Measurements from ENCODE around the gene TUBGCP6.

TUBGCP6 gene

GRCh38 chr22:50194037-50194805 lies 50.6 kb downstream of the TUBGCP6 start:
- H3K27ac ChIP-seq = no peak overlapping the region
- no peak overlapping the region for H2AFZ ChIP-seq
- H3K36me3 ChIP-seq (ENCODE audit: control insufficient read depth, insufficient read depth, low read length) = no peaks in the 10 kb centered on the region
- no peaks in the 10 kb centered on the region for H3K27me3 ChIP-seq (ENCODE audit: control insufficient read depth, insufficient read depth, low read length)
- no peak overlapping the region for H3K4me3 ChIP-seq (ENCODE audit: low read depth, low read length)
- H3K4me2 ChIP-seq (ENCODE audit: low read length) = no peak overlapping the region
- H3K4me1 ChIP-seq = peaks cover 3% of the 10 kb centered on the region
- no peak overlapping the region for H3K9ac ChIP-seq
- H3K9me3 ChIP-seq (ENCODE audit: control insufficient read depth, low read length) = no peaks in the 10 kb centered on the region
- no peaks in the 10 kb centered on the region for H3K79me2 ChIP-seq
- no peak for TF ChIP-seq CTCF (IDR thresholded peaks at IDR 0.05)

GRCh38 chr22:50193621-50194020 lies 51.2 kb downstream of the TUBGCP6 start:
- no peaks in the 10 kb centered on the region for H3K36me3 ChIP-seq (ENCODE audit: control insufficient read depth, insufficient read depth, low read length)
- no peaks in the 10 kb centered on the region for H3K27me3 ChIP-seq (ENCODE audit: control insufficient read depth, insufficient read depth, low read length)

GRCh38 chr22:50192436-50193204 lies 52.2 kb downstream of the TUBGCP6 start:
- TF ChIP-seq CTCF (IDR thresholded peaks at IDR 0.05) = no peak
- no peaks in the 10 kb centered on the region for H3K27me3 ChIP-seq (ENCODE audit: control insufficient read depth, insufficient read depth, low read length)
- H2AFZ ChIP-seq = no peak overlapping the region
- H3K4me3 ChIP-seq (ENCODE audit: low read depth, low read length) = no peak overlapping the region
- H3K4me1 ChIP-seq = peaks cover 3% of the 10 kb centered on the region
- H3K79me2 ChIP-seq = no peaks in the 10 kb centered on the region
- no peak overlapping the region for H3K9ac ChIP-seq
- no peaks in the 10 kb centered on the region for H3K9me3 ChIP-seq (ENCODE audit: control insufficient read depth, low read length)
- no peaks in the 10 kb centered on the region for H3K36me3 ChIP-seq (ENCODE audit: control insufficient read depth, insufficient read depth, low read length)
- no peak overlapping the region for H3K27ac ChIP-seq
- no peak overlapping the region for H3K4me2 ChIP-seq (ENCODE audit: low read length)

More at GRCh38 chr22:50193621-50194020, 51.2 kb downstream of the TUBGCP6 start:
- H3K27ac ChIP-seq = no peak overlapping the region
- no peaks in the 10 kb centered on the region for H3K79me2 ChIP-seq
- no peak overlapping the region for H2AFZ ChIP-seq
- TF ChIP-seq CTCF (IDR thresholded peaks at IDR 0.05) = no peak
- no peak overlapping the region for H3K9ac ChIP-seq
- H3K9me3 ChIP-seq (ENCODE audit: control insufficient read depth, low read length) = no peaks in the 10 kb centered on the region
- no peak overlapping the region for H3K4me2 ChIP-seq (ENCODE audit: low read length)
- no peak overlapping the region for H3K4me3 ChIP-seq (ENCODE audit: low read depth, low read length)
- H3K4me1 ChIP-seq = peaks cover 3% of the 10 kb centered on the region

GRCh38 chr22:50190941-50191741 lies 53.7 kb downstream of the TUBGCP6 start:
- Histone ChIP-seq H3K27me3 (ENCODE audit: control insufficient read depth, insufficient read depth, low read length) (no peaks in the 10 kb centered on the region), H3K79me2 (no peaks in the 10 kb centered on the region), H3K4me2 (ENCODE audit: low read length) (peak overlapping the region; percentile 91), H2AFZ (no peak overlapping the region), H3K27ac (peak overlapping the region; percentile 60), H3K4me1 (peaks cover 3% of the 10 kb centered on the region), H3K9me3 (ENCODE audit: control insufficient read depth, low read length) (no peaks in the 10 kb centered on the region), H3K4me3 (ENCODE audit: low read depth, low read length) (peak overlapping the region; percentile 55), H3K36me3 (ENCODE audit: control insufficient read depth, insufficient read depth, low read length) (no peaks in the 10 kb centered on the region), H3K9ac (no peak overlapping the region)
- TF ChIP-seq CTCF (IDR thresholded peaks at IDR 0.05) = no peak

Measured in parathyroid adenoma (tissue), 2 donors.